ENCODE measurements around the gene HIVEP1.

Gene HIVEP1

GRCh38 chr6:12032783-12033573 is 20.9 kb downstream of the HIVEP1 start:
- DNase-seq (ENCODE audit: low read depth), result no peak
- H3K4me3 ChIP-seq (ENCODE audit: low read depth, low read length), result no peak overlapping the region
- TF ChIP-seq CTCF (IDR thresholded peaks at IDR 0.05; ENCODE audit: low read depth, low read length, missing control alignments), result no peak

- no peak for TF ChIP-seq CTCF (IDR thresholded peaks at IDR 0.05; ENCODE audit: low read depth, low read length, missing control alignments)
- no peak for DNase-seq (ENCODE audit: low read depth)
- no peak overlapping the region for H3K4me3 ChIP-seq (ENCODE audit: low read depth, low read length)
These were observed 21.7 kb downstream of the HIVEP1 start for GRCh38 chr6:12033770-12034169.

- no peak for DNase-seq (ENCODE audit: low read depth)
- no peak for TF ChIP-seq CTCF (IDR thresholded peaks at IDR 0.05; ENCODE audit: low read depth, low read length, missing control alignments)
These were observed 22.2 kb downstream of the HIVEP1 start for GRCh38 chr6:12034349-12034748.

GRCh38 chr6:12034837-12035236 is 22.7 kb downstream of the HIVEP1 start:
- no peak for TF ChIP-seq CTCF (IDR thresholded peaks at IDR 0.05; ENCODE audit: low read depth, low read length, missing control alignments)
- no peak for DNase-seq (ENCODE audit: low read depth)
- H3K4me3 ChIP-seq (ENCODE audit: low read depth, low read length), result no peak overlapping the region

More at GRCh38 chr6:12034349-12034748, 22.2 kb downstream of the HIVEP1 start:
- no peak overlapping the region for H3K4me3 ChIP-seq (ENCODE audit: low read depth, low read length)

DNA sequence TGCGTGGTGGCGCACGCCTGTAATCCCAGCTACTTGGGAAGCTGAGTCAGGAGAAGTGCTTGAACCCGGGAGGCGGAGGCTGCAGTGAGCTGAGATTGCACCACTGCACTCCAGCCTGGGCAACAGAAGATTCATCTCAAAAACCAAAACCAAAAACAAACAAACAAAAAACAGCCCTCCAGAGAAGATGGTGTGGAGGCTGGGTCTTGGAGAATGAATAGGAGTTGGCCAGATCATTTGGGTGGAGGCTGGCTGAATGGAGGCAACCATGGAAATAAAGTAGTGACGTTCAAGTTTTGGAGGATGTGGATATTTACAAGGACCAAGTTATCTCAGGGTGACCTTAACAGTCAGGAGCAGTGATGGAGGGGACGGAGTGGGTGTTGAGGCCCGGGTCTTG is 24.7 kb downstream of the HIVEP1 start:
- no peak overlapping the region for H3K4me3 ChIP-seq (ENCODE audit: low read depth, low read length)
- TF ChIP-seq CTCF (IDR thresholded peaks at IDR 0.05; ENCODE audit: low read depth, low read length, missing control alignments), result no peak
- no peak for DNase-seq (ENCODE audit: low read depth)

- no peak for TF ChIP-seq CTCF (IDR thresholded peaks at IDR 0.05; ENCODE audit: low read depth, low read length, missing control alignments)
- H3K4me3 ChIP-seq (ENCODE audit: low read depth, low read length), result no peak overlapping the region
- DNase-seq (ENCODE audit: low read depth), result no peak
These were observed 25.7 kb downstream of the HIVEP1 start for GRCh38 chr6:12037798-12038197.
